ENCODE data around the gene NDFIP1.

Gene NDFIP1

DNA sequence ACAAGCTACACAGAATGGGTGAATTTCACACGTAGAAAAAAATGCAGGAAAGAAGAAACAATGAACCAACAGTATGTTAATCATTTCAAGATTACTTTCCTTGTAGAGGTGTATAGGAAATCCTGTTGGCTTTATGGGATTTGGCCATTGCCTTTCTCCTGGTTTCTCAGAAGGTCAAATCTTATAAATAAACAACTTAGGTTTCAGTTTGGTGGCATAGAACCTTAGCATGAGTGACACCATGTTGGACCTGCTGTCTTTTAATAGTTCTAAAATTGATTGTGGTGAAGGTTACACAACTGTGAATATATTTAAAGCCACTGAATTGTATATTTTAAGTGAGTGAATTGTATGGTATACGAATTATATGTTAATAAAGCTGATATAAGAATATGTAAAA, 16.7 kb upstream of the NDFIP1 start:
- TF ChIP-seq, protein P1, sequence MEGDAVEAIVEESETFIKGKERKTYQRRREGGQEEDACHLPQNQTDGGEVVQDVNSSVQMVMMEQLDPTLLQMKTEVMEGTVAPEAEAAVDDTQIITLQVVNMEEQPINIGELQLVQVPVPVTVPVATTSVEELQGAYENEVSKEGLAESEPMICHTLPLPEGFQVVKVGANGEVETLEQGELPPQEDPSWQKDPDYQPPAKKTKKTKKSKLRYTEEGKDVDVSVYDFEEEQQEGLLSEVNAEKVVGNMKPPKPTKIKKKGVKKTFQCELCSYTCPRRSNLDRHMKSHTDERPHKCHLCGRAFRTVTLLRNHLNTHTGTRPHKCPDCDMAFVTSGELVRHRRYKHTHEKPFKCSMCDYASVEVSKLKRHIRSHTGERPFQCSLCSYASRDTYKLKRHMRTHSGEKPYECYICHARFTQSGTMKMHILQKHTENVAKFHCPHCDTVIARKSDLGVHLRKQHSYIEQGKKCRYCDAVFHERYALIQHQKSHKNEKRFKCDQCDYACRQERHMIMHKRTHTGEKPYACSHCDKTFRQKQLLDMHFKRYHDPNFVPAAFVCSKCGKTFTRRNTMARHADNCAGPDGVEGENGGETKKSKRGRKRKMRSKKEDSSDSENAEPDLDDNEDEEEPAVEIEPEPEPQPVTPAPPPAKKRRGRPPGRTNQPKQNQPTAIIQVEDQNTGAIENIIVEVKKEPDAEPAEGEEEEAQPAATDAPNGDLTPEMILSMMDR (IDR thresholded peaks at IDR 0.05; ENCODE audit: control insufficient read depth, extremely low read depth, insufficient read depth): no peak
- DNase-seq (ENCODE audit: low read depth): no peak
- no peak overlapping the region for H3K4me3 ChIP-seq (ENCODE audit: low read depth, low read length)

DNA sequence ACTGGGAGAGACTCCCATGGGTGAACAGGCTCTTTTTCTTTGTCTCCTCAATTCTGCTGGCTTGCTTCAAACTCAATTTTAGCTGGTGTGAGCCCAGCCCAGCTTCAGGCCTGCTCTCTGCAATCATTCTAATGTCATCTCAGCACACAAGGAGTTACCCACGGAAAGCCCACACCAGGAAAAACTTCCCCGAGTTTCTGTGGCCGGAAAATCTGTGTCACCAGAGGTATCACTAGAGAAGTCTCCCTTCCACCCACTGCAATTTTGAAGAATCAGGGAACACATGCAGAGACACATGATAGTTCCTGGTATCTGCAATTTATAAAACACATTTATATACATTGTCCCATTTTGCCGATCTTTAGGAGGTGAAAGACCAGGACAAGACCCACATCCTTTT, 13.5 kb upstream of the NDFIP1 start:
- no peak for DNase-seq (ENCODE audit: low read depth)
- no peak overlapping the region for H3K4me3 ChIP-seq (ENCODE audit: low read depth, low read length)
- TF ChIP-seq, protein P1 (IDR thresholded peaks at IDR 0.05; ENCODE audit: control insufficient read depth, extremely low read depth, insufficient read depth): no peak

DNA sequence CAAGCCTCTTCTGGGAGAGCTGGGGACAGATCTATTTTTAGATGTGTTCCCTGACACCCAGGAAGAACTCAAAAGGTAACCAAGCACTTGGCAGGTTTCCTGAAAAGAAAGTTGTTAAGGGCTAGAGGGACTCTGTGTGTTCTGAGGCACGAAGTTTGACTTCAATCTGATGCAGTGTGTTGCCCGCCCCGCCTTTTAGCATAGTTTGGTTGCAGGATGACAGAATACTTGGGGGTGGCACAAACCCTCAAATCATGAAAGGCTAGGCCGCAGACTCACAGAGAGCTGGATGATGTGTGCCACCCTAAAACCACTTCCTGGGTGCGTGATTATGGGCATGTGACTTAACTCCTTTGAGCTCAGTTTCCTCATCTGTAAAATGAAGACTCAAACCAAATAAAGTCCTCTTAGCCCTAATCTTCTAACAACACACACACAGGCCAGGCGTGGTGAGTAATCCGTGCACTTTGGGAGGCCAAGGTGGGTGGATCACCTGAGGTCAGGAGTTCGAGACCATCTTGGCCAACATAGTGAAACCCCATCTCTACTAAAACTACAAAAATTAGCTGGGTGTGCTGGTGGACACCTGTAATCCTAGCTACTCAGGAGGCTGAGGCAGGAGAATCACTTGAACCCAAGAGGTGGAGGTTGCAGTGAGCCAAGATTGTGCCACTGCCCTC, 12.8 kb upstream of the NDFIP1 start:
- H3K4me3 ChIP-seq (ENCODE audit: low read depth, low read length): no peak overlapping the region
- DNase-seq (ENCODE audit: low read depth): no peak
- TF ChIP-seq, protein P1 (IDR thresholded peaks at IDR 0.05; ENCODE audit: control insufficient read depth, extremely low read depth, insufficient read depth): no peak

DNA sequence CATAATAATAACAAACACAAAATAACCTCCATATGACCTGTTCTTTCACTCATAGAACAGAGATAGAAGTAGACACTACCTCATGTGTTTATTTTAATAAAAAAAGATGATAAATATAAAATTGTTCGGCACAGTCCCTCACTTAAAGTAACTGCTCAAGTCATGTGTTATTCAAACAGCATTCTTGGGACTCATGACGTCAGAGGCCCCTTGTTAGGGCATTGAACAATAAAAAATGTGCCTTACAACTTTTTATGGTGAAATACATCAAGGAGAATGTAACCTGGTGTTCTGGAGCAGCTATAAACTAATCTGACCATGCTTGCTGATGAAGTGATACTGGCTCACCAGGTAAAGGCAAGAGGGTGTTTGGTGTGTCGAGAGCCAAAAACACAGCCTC, 12.2 kb upstream of the NDFIP1 start:
- no peak for DNase-seq (ENCODE audit: low read depth)
- TF ChIP-seq, protein P1 (IDR thresholded peaks at IDR 0.05; ENCODE audit: control insufficient read depth, extremely low read depth, insufficient read depth): no peak

DNA sequence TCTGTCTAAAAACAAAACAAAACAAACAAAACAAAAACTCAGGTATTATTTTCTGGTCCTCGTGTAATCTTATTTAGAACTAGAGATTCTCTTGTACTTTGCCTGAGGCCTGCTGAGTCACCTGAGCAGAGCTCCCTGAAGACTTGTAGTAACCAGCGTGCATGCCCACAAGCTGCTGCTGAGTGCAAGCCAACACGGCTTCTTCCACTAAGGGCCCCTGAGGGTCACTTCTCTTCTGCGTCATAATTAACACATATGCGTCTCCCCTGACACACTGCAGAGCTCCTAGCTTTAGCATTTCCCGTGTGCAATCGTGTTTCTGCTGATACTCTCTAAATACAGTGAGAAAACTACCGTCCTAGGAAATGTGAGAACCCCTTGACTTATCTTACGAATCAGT, 10.9 kb upstream of the NDFIP1 start:
- H3K4me3 ChIP-seq (ENCODE audit: low read depth, low read length): no peak overlapping the region
- TF ChIP-seq, protein P1 (IDR thresholded peaks at IDR 0.05; ENCODE audit: control insufficient read depth, extremely low read depth, insufficient read depth): no peak
- no peak for DNase-seq (ENCODE audit: low read depth)

More for the DNA sequence above, 12.2 kb upstream of the NDFIP1 start:
- H3K4me3 ChIP-seq (ENCODE audit: low read depth, low read length): no peak overlapping the region

DNA sequence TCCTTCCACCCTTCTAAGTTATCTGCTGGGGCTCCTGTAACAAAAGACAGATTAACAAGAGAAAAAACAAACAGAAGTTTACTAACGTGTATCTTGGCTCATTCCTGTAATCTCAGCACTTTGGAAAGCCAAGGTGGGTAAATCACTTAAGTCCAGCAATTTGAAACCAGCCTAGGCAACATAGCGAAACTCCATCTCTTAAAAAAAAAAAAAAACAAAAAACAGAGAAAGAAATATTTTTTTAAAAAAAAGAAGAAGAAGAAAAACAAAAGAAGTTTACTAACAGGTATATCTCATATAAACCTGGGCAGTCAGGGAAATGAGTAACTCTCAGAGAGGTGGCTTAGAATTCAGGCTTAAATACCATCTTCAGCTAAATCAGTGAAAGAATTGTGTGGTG, 10.3 kb upstream of the NDFIP1 start:
- H3K4me3 ChIP-seq (ENCODE audit: low read depth, low read length): no peak overlapping the region
- DNase-seq (ENCODE audit: low read depth): no peak
- TF ChIP-seq, protein P1 (IDR thresholded peaks at IDR 0.05; ENCODE audit: control insufficient read depth, extremely low read depth, insufficient read depth): no peak

DNA sequence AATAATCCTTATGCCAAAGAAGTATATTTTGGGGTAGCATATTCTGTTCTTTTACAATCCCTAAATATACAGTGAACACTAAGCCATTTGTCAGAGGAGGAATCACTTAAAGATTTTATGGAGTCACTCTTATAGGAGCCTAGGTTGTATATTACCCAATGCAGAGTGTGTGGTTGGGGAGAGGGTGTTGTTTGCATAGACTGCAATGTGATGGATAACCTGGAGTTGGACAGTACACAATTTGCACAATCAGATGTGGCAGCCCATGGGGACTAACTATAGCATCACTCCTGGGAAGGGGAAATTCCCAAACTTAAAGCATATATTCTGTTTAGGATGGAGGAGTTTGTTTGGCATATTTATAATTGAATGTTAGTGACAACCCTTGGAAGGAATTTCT, 9.6 kb upstream of the NDFIP1 start:
- DNase-seq (ENCODE audit: low read depth): no peak
- no peak overlapping the region for H3K4me3 ChIP-seq (ENCODE audit: low read depth, low read length)
- TF ChIP-seq, protein P1 (IDR thresholded peaks at IDR 0.05; ENCODE audit: control insufficient read depth, extremely low read depth, insufficient read depth): no peak

Data from LNCaP clone FGC (cell line).